Smooth muscle cell (in vitro differentiated cells): ENCODE measurements around the gene SCN1B. TPM values are rescaled to one million over a fixed set of nuclear protein-coding genes. Genes with fewer than 3 reads are reported as not detected.

Experiments
- DNase-seq: peaks from one replicate; lab custom pipeline; 2025; ENCODE audit not compliant: unreplicated experiment; lab: John Stamatoyannopoulos, UW
- H2AFZ ChIP-seq: fragments of 200-600 bp; sonication (generic); 2 replicates; pipeline ENCODE4 v1.6.0; 2016; ENCODE audit warnings: antibody characterized with exemption, low read depth, mild to moderate bottlenecking
- H3F3A ChIP-seq: fragments of 200-600 bp; sonication (generic); 2 replicates; pipeline ENCODE4 v1.6.0; 2017; ENCODE audit warnings: antibody characterized with exemption, low read depth
- H3K27ac ChIP-seq: fragments of 200-600 bp; sonication (generic); 2 replicates; pipeline ENCODE4 v1.5.1; 2016; ENCODE audit warnings: low read depth, mild to moderate bottlenecking
- H3K27me3 ChIP-seq: fragments of 200-600 bp; sonication (generic); 2 replicates; pipeline ENCODE4 v1.6.1; 2016; ENCODE audit warnings: low read depth, mild to moderate bottlenecking
- H3K36me3 ChIP-seq: fragments of 200-600 bp; sonication (generic); 2 replicates; pipeline ENCODE4 v1.5.1; 2016; ENCODE audit warnings: low read depth
- H3K4me1 ChIP-seq: fragments of 200-600 bp; sonication (generic); 2 replicates; pipeline ENCODE4 v1.5.1; 2016; ENCODE audit warnings: low read depth
- H3K4me2 ChIP-seq: fragments of 200-600 bp; sonication (generic); 2 replicates; pipeline ENCODE4 v1.6.0; 2016; ENCODE audit warnings: mild to moderate bottlenecking
- H3K4me3 ChIP-seq: fragments of 200-600 bp; sonication (generic); 2 replicates; pipeline ENCODE4 v1.5.1; 2016; ENCODE audit warnings: mild to moderate bottlenecking
- H3K79me2 ChIP-seq: fragments of 200-600 bp; sonication (generic); 2 replicates; pipeline ENCODE4 v1.6.0; 2016; ENCODE audit warnings: low read depth, mild to moderate bottlenecking
- H3K9ac ChIP-seq: fragments of 200-600 bp; sonication (generic); 2 replicates; pipeline ENCODE4 v1.6.0; 2016; ENCODE audit warnings: low read depth
- H3K9me3 ChIP-seq: fragments of 200-600 bp; sonication (generic); replicated peaks from 2 replicates; pipeline ENCODE4 v1.5.1; 2016; ENCODE audit warnings: low read depth
- H4K20me1 ChIP-seq: fragments of 200-600 bp; sonication (generic); 2 replicates; pipeline ENCODE4 v1.6.0; 2016; ENCODE audit warnings: low read depth
- WGBS: methylation state at CpG from one replicate; pipeline ENCODE4 v1.1.7; 2016; ENCODE audit warnings: low lambda C conversion rate; 5-methylcytosine and 5-hydroxymethylcytosine counted together
- polyA plus RNA-seq: library from polyadenylated mRNA; unstranded; fragments of >200 nt; fragmentation: Nextera tagmentation; extraction: Ambion mirVana; gene quantifications from 2 replicates; pipeline ENCODE4 v1.2.1, GENCODE V29; 2016
- total RNA-seq: library from RNA; depleted of rRNA; stranded (reverse); fragments of >200 nt; gene quantifications from 2 replicates; pipeline ENCODE4 v1.2.3, GENCODE V29; 2014
- TF ChIP-seq, protein P1 (sequence below): fragments of 200-600 bp; sonication (generic); IDR thresholded peaks from 2 replicates; pipeline ENCODE4 v1.5.1; 2017; ENCODE audit warnings: borderline replicate concordance, mild to moderate bottlenecking, antibody characterized with exemption; ENCODE audit not compliant: insufficient read depth, poor library complexity, severe bottlenecking

SCN1B gene
- total and polyA plus RNA-seq, 2 experiments from 2014 or later = 0.99 to 2.2 TPM

DNA sequence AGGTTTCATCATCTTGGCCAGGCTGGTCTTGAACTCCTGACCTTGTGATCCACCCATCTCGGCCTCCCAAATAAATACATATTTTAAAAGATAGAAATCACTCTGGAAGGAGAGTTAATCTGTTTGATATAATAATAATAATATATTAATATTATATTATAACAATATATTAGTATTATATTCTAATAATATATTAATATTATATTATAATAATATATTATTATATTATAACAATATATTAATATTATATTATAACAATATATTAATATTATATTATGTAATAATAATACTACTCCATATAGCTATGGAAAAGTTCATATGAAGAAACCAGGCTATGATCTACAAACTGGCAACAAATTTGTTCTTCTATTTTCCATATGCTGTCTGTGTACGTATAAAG lies 28.1 kb downstream of the SCN1B start:
- TF ChIP-seq, protein P1, sequence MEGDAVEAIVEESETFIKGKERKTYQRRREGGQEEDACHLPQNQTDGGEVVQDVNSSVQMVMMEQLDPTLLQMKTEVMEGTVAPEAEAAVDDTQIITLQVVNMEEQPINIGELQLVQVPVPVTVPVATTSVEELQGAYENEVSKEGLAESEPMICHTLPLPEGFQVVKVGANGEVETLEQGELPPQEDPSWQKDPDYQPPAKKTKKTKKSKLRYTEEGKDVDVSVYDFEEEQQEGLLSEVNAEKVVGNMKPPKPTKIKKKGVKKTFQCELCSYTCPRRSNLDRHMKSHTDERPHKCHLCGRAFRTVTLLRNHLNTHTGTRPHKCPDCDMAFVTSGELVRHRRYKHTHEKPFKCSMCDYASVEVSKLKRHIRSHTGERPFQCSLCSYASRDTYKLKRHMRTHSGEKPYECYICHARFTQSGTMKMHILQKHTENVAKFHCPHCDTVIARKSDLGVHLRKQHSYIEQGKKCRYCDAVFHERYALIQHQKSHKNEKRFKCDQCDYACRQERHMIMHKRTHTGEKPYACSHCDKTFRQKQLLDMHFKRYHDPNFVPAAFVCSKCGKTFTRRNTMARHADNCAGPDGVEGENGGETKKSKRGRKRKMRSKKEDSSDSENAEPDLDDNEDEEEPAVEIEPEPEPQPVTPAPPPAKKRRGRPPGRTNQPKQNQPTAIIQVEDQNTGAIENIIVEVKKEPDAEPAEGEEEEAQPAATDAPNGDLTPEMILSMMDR = no peak

DNA sequence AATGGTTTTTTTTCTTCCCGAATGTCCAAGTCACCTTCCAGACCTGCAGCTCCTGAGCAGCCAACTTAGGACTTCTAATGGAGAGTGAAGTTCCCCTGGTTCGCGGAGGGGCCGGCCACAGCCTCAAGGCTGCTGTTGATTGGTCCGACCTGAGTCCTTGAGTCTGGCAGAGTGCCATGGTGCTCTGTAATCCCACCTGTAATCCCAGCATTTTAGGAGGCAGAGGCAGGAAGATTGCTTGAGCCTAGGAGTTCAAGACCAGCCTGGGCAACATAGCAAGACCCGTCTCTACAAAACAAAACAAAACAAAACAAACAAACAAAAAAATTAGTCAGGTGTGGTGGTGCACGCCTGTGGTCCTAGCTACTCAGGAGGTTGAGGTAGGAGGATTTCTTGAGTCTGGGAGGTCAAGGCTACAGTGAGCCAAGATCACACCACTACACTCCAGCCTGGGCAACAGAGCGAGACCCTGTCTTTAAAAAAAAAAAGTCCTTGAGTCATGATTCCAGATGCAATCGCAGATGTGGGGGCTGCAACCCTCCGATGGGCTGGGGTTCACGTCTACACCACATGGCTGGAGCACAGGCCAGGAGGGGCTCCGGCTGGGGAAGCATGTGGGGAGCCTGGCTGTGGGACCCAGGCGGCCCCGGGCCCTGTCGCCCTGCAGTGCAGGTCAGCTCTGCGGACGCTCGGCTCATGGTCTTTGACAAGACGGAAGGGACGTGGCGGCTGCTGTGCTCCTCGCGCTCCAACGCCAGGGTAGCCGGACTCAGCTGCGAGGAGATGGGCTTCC lies 28.9 kb downstream of the SCN1B start:
- Histone ChIP-seq H2AFZ (no peak overlapping the region), H3K36me3 (no peaks in the 10 kb centered on the region), H3K79me2 (no peaks in the 10 kb centered on the region), H3K4me1 (no peaks in the 10 kb centered on the region), H3K27me3 (peaks cover 7% of the 10 kb centered on the region), H4K20me1 (no peaks in the 10 kb centered on the region), H3K9ac (no peak overlapping the region), H3K4me3 (no peak overlapping the region), H3K27ac (no peak overlapping the region), H3F3A (no peaks in the 10 kb centered on the region), H3K9me3 (no peaks in the 10 kb centered on the region), H3K4me2 (no peak overlapping the region)
- TF ChIP-seq, protein P1 = no peak
- 92% methylated on average over 24 of the region's 26 CpGs for WGBS
- no peak for DNase-seq

More for the DNA sequence above, 28.1 kb downstream of the SCN1B start:
- Histone ChIP-seq H3K27ac (no peak overlapping the region), H3K9ac (no peak overlapping the region), H3F3A (no peaks in the 10 kb centered on the region), H3K4me2 (no peak overlapping the region), H3K4me1 (no peaks in the 10 kb centered on the region), H3K4me3 (no peak overlapping the region), H3K79me2 (no peaks in the 10 kb centered on the region), H2AFZ (no peak overlapping the region), H3K36me3 (no peaks in the 10 kb centered on the region), H4K20me1 (no peaks in the 10 kb centered on the region), H3K27me3 (peaks cover 7% of the 10 kb centered on the region), H3K9me3 (no peaks in the 10 kb centered on the region)
- 89% methylated on average over 2 of the region's 2 CpGs for WGBS
- DNase-seq = no peak

DNA sequence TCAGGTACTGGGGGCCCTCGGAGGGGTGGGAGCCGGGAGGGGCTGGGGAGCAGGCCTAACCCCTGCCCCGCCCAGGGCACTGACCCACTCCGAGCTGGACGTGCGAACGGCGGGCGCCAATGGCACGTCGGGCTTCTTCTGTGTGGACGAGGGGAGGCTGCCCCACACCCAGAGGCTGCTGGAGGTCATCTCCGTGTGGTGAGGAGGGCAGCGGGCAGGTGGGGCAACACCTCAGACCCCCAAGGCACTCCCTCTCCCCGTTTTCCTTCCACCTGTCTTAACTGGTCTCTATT lies 29.5 kb downstream of the SCN1B start:
- Histone ChIP-seq H3K4me1 (no peaks in the 10 kb centered on the region), H3K27ac (no peak overlapping the region), H3K9ac (no peak overlapping the region), H3F3A (no peaks in the 10 kb centered on the region), H2AFZ (no peak overlapping the region), H3K9me3 (no peaks in the 10 kb centered on the region), H3K36me3 (no peaks in the 10 kb centered on the region), H3K27me3 (peaks cover 7% of the 10 kb centered on the region), H3K4me2 (no peak overlapping the region), H3K79me2 (no peaks in the 10 kb centered on the region), H4K20me1 (no peaks in the 10 kb centered on the region), H3K4me3 (no peak overlapping the region)
- 89% methylated on average over 13 of the region's 15 CpGs for WGBS
- no peak for DNase-seq
- TF ChIP-seq, protein P1 = no peak
